PC-3 (cell line): Measurements from ENCODE around the gene PXK. TPM values are rescaled to one million over a fixed set of nuclear protein-coding genes. Genes with fewer than 3 reads are reported as not detected.

ENCODE experiments used
- ATAC-seq: fragments of 200-7000 bp; cut with Tn5 transposase; 2 replicates; pipeline ENCODE4 v1.9.1; 2020; ENCODE audit warnings: mild to moderate bottlenecking, moderate library complexity
- BruUV-seq: library from RNA; stranded (reverse); fragments of 400-500 nt; replicated peaks from 2 replicates; lab custom pipeline; 2021; lab: Mats Ljungman, UMichigan
- CTCF ChIA-PET: fragments of 300-600 bp; sonication (Branson Sonifier 250); formaldehyde crosslinking; loops from one replicate; lab custom pipeline; 2022; ENCODE audit warnings: antibody characterized with exemption; lab: Charles Lee
- POLR2A ChIA-PET: fragments of 300-600 bp; sonication (Branson Sonifier 250); formaldehyde crosslinking; loops from one replicate; lab custom pipeline; 2022; ENCODE audit warnings: antibody characterized with exemption; ENCODE audit not compliant: unreplicated experiment; lab: Charles Lee
- DNase-seq: peaks from one replicate; pipeline ENCODE4 v3.0.0-alpha.2; 2015
- H2AFZ ChIP-seq: fragments of 300-600 bp; sonication (generic); 2 replicates; pipeline ENCODE4 v1.6.0; 2016; ENCODE audit warnings: antibody characterized with exemption, low read length
- H3F3A ChIP-seq: fragments of 300-600 bp; sonication (generic); one replicate; pipeline ENCODE4 v1.6.0; 2017; ENCODE audit warnings: antibody characterized with exemption, low read length, control low read depth, mild to moderate bottlenecking; ENCODE audit not compliant: unreplicated experiment
- H3K27ac ChIP-seq: fragments of 300-600 bp; sonication (generic); 2 replicates; pipeline ENCODE4 v1.5.1; 2016; ENCODE audit warnings: mild to moderate bottlenecking, low read length
- H3K27me3 ChIP-seq: fragments of 300-600 bp; sonication (generic); 2 replicates; pipeline ENCODE4 v1.6.1; 2016; ENCODE audit warnings: low read length, mixed read lengths
- H3K36me3 ChIP-seq: fragments of 300-600 bp; sonication (generic); 2 replicates; pipeline ENCODE4 v1.6.1; 2016; ENCODE audit warnings: low read depth, mixed run types, low read length, mixed read lengths
- H3K4me1 ChIP-seq: fragments of 300-600 bp; sonication (generic); 2 replicates; pipeline ENCODE4 v1.5.1; 2016; ENCODE audit warnings: low read length; ENCODE audit not compliant: insufficient read depth
- H3K4me2 ChIP-seq: fragments of 300-600 bp; sonication (generic); 2 replicates; pipeline ENCODE4 v1.6.0; 2016; ENCODE audit warnings: low read length
- H3K4me3 ChIP-seq: fragments of 300-600 bp; sonication (generic); 2 replicates; pipeline ENCODE4 v1.5.1; 2016; ENCODE audit warnings: mild to moderate bottlenecking, low read length, mixed read lengths
- H3K79me2 ChIP-seq: fragments of 300-600 bp; sonication (generic); 2 replicates; pipeline ENCODE4 v1.6.1; 2017; ENCODE audit warnings: low read length, mixed read lengths
- H3K9ac ChIP-seq: fragments of 300-600 bp; sonication (generic); 2 replicates; pipeline ENCODE4 v1.6.0; 2016; ENCODE audit warnings: mild to moderate bottlenecking, low read length
- H3K9me2 ChIP-seq: fragments of 300-600 bp; sonication (generic); replicated peaks from 2 replicates; pipeline ENCODE4 v1.6.1; 2016; ENCODE audit warnings: mixed run types, low read length, mixed read lengths
- H3K9me3 ChIP-seq: fragments of 300-600 bp; sonication (generic); 2 replicates; pipeline ENCODE4 v1.6.1; 2016; ENCODE audit warnings: low read length, mixed read lengths
- H4K20me1 ChIP-seq: fragments of 300-600 bp; sonication (generic); 2 replicates; pipeline ENCODE4 v1.6.1; 2016; ENCODE audit warnings: low read length, mixed read lengths
- CTCF ChIP-seq: fragments of 300-600 bp; sonication (generic); conservative IDR thresholded peaks from 2 replicates; pipeline ENCODE4 v1.5.1; 2017; ENCODE audit warnings: antibody characterized with exemption, low read depth, mild to moderate bottlenecking, low read length
- EZH2 ChIP-seq: fragments of 300-600 bp; sonication (generic); IDR thresholded peaks from one replicate; pipeline ENCODE4 v1.6.1; 2017; ENCODE audit warnings: antibody characterized with exemption, mild to moderate bottlenecking, low read length; ENCODE audit not compliant: unreplicated experiment
- EZH2phosphoT487 ChIP-seq: fragments of 300-600 bp; sonication (generic); IDR thresholded peaks from 2 replicates; pipeline ENCODE4 v1.6.1; 2018; ENCODE audit warnings: mild to moderate bottlenecking, antibody characterized with exemption, low read length, borderline replicate concordance
- intact Hi-C: fragments of 100-400 bp; cut with micrococcal nuclease; formaldehyde crosslinking; loops from 2 replicates; pipeline ENCODE4 v1.9.0; 2023
- total RNA-seq: library from RNA; depleted of rRNA; stranded (reverse); fragments of >200 nt; gene quantifications from 2 replicates; pipeline ENCODE4 v1.2.3, GENCODE V29; 2014; rRNA removed

PXK gene
- total RNA-seq, 1 experiment from 2014 or later: 14.5 TPM

- no peak overlapping the region for H3K4me3 ChIP-seq
- H3K4me2 ChIP-seq: no peak overlapping the region
- BruUV-seq: no TSS peak
- no peaks in the 10 kb centered on the region for H3K9me3 ChIP-seq
- H3F3A ChIP-seq: peaks cover 6% of the 10 kb centered on the region
- no peak overlapping the region for H3K27ac ChIP-seq
- DNase-seq (no peak), ATAC-seq (no peak)
- H4K20me1 ChIP-seq: no peaks in the 10 kb centered on the region
- intact Hi-C loops: no loop called here
- no peaks in the 10 kb centered on the region for H3K36me3 ChIP-seq
- no peaks in the 10 kb centered on the region for H3K79me2 ChIP-seq
- no peaks in the 10 kb centered on the region for H3K9me2 ChIP-seq
- no peaks in the 10 kb centered on the region for H3K27me3 ChIP-seq
- ChIA-PET POLR2A (no interaction called here), CTCF (interaction anchor here (0.5 kb wide), 1 partner anchor 140 kb away, joined by 4 read pairs; no protein-coding TSS in a partner anchor)
- TF ChIP-seq CTCF: no peak
- TF ChIP-seq EZH2phosphoT487: no peak
- no peak for TF ChIP-seq EZH2
- no peak overlapping the region for H2AFZ ChIP-seq
- peaks cover 27% of the 10 kb centered on the region for H3K4me1 ChIP-seq
- no peak overlapping the region for H3K9ac ChIP-seq
Measured at GRCh38 chr3:58474348-58474911, 141.7 kb downstream of the PXK start.

GRCh38 chr3:58474967-58475578 is 142.4 kb downstream of the PXK start:
- Histone ChIP-seq H3K27me3 (no peaks in the 10 kb centered on the region), H3K27ac (no peak overlapping the region), H3K9me3 (no peaks in the 10 kb centered on the region), H4K20me1 (no peaks in the 10 kb centered on the region), H3K79me2 (no peaks in the 10 kb centered on the region), H3K4me1 (peaks cover 22% of the 10 kb centered on the region), H2AFZ (no peak overlapping the region), H3K4me2 (no peak overlapping the region), H3F3A (peaks cover 6% of the 10 kb centered on the region), H3K4me3 (no peak overlapping the region), H3K9me2 (no peaks in the 10 kb centered on the region), H3K9ac (no peak overlapping the region), H3K36me3 (no peaks in the 10 kb centered on the region)
- no TSS peak for BruUV-seq
- intact Hi-C loops: no loop called here
- ATAC-seq: no peak
- no peak for DNase-seq
- TF ChIP-seq EZH2phosphoT487 (no peak), CTCF (no peak), EZH2 (no peak)
- ChIA-PET CTCF (interaction anchor here (0.5 kb wide), 1 partner anchor 141 kb away, joined by 4 read pairs; no protein-coding TSS in a partner anchor), POLR2A (no interaction called here)

Other genes with a start within 250 kb of the PXK start
- 0.36 and 0.63 TPM in 2 replicates for gene DNASE1L3, start 121.9 kb upstream of the PXK start, total RNA-seq
- gene ABHD6, start 95.1 kb upstream of the PXK start, total RNA-seq: 11.6 and 13.4 TPM in 2 replicates
- 28.8 and 30.0 TPM in 2 replicates for gene RPP14, start 26.6 kb upstream of the PXK start, total RNA-seq
- 4.9 and 6.9 TPM in 2 replicates for gene HTD2, start 26.4 kb upstream of the PXK start, total RNA-seq
- gene PDHB, start 100.9 kb downstream of the PXK start, total RNA-seq: 103 and 140 TPM in 2 replicates
- gene KCTD6, start 159.2 kb downstream of the PXK start, total RNA-seq: 13.1 and 13.6 TPM in 2 replicates
- gene ACOX2, start 204.3 kb downstream of the PXK start, total RNA-seq: 9.8 and 10.8 TPM in 2 replicates
- gene FAM107A, start 244.5 kb downstream of the PXK start, total RNA-seq: 0.07 and 0.29 TPM in 2 replicates